ENCODE results near the gene SOAT1.

The SOAT1 gene

DNA sequence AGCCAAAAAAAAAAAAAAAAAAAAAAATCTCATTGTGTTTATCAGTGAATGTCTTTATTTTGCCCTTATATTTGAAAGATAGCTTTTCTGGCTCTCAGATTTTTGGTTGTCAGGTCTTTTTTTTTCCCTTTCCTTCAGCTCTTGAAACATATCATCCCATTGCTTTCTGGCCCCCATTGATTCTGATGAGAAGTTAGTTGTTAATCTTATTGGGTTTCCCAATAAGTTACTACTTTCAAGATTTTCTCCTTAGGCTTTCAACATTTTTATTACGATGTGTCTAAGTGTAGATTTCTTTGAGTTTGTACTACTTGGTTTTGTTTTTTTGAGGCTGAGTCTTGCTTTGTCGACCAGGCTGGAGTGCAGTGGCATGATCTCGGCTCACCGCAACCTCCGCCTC lies 14.7 kb upstream of the SOAT1 start:
- H3K4me3 ChIP-seq (ENCODE audit: low read depth in 1 of 2, low read length in 2 of 2) = no peak overlapping the region
- peaks cover 4 to 6% of the 10 kb centered on the region in 2 donors for H3K9me3 ChIP-seq (ENCODE audit: control insufficient read depth in 1 of 2, low read length in 2 of 2)
- no peaks in the 10 kb centered on the region for H3K27me3 ChIP-seq (ENCODE audit: low read depth, low read length)
- no peaks in the 10 kb centered on the region for H3K36me3 ChIP-seq (ENCODE audit: control insufficient read depth in 1 of 2, insufficient read depth in 2 of 2, low read length in 2 of 2)
- no peak overlapping the region for H3K27ac ChIP-seq (ENCODE audit: low read length)
- no peaks in the 10 kb centered on the region for H3K4me1 ChIP-seq (ENCODE audit: control insufficient read depth in 1 of 2, insufficient read depth in 2 of 2, low read length in 2 of 2)

DNA sequence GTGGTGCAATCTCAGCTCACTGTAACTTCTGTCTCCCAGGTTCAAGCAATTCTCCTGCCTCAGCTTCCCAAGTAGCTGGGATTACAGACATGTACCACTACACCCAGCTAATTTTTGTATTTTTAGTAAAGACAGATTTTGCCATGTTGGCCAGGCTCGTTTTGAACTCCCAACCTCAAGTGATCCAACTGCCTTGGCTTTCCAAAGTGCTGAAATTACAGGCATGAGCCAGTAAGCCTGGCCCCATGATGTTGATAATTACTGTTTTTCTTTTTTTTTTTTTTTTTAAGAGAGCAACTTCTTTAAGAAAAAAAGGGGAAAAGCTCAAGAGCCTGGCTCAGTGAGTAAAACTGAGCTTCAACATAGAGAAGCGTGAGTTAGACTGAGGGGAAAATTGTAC lies 9.6 kb upstream of the SOAT1 start:
- H3K27ac ChIP-seq (ENCODE audit: low read length) = no peak overlapping the region
- no peaks in the 10 kb centered on the region for H3K36me3 ChIP-seq (ENCODE audit: control insufficient read depth in 1 of 2, insufficient read depth in 2 of 2, low read length in 2 of 2)
- H3K4me1 ChIP-seq (ENCODE audit: control insufficient read depth in 1 of 2, insufficient read depth in 2 of 2, low read length in 2 of 2) = no peaks in the 10 kb centered on the region
- no peak overlapping the region for H3K4me3 ChIP-seq (ENCODE audit: low read depth in 1 of 2, low read length in 2 of 2)
- H3K9me3 ChIP-seq (ENCODE audit: control insufficient read depth in 1 of 2, low read length in 2 of 2) = peaks cover under 1 to 4% of the 10 kb centered on the region in 2 donors
- no peaks in the 10 kb centered on the region for H3K27me3 ChIP-seq (ENCODE audit: low read depth, low read length)

DNA sequence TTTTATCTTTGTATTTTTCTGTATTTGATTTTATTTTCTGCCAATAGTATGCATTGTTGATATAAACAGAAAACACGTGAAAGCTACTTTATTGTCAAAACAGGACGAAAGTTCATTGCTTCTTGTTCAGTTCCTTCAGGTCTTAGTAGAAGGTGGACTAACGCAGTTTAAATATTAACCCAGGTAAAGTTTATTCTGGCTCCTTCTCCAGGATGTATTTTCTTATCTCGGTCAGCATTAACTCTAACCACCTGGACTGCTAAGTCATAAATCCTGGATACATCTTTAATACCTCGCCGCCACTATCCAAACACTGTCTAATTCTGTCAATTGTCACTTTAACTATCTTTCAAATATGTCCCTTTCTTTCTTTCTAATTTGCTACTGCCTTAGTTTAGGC lies 5.7 kb upstream of the SOAT1 start:
- no peaks in the 10 kb centered on the region for H3K9me3 ChIP-seq (ENCODE audit: control insufficient read depth in 1 of 2, low read length in 2 of 2)
- H3K4me3 ChIP-seq (ENCODE audit: low read depth in 1 of 2, low read length in 2 of 2) = no peak overlapping the region
- no peak overlapping the region for H3K27ac ChIP-seq (ENCODE audit: low read length)
- H3K27me3 ChIP-seq (ENCODE audit: low read depth, low read length) = no peaks in the 10 kb centered on the region
- no peaks in the 10 kb centered on the region for H3K4me1 ChIP-seq (ENCODE audit: control insufficient read depth in 1 of 2, insufficient read depth in 2 of 2, low read length in 2 of 2)
- no peaks in the 10 kb centered on the region for H3K36me3 ChIP-seq (ENCODE audit: control insufficient read depth in 1 of 2, insufficient read depth in 2 of 2, low read length in 2 of 2)

DNA sequence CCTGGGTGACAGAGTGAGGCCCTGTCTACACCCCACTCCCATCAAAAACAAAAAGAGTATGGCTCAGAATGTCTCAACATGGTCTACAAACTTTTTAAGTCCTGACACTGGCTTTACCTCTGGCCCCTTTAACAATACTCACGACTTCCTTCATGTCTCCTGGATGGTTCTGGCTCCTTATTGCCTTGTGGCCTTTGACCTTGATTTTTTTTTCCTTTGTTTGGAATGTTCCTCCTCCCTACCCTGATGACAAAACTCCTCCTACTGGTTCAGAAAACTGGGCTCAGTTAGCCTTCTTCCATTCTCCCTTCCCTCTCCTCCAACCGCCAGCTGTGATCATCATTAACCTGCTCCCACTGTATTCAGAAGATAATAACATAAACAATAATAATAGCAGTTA lies 4.6 kb upstream of the SOAT1 start:
- H3K9me3 ChIP-seq (ENCODE audit: control insufficient read depth in 1 of 2, low read length in 2 of 2) = no peaks in the 10 kb centered on the region
- H3K36me3 ChIP-seq (ENCODE audit: control insufficient read depth in 1 of 2, insufficient read depth in 2 of 2, low read length in 2 of 2) = no peaks in the 10 kb centered on the region
- no peaks in the 10 kb centered on the region for H3K27me3 ChIP-seq (ENCODE audit: low read depth, low read length)
- no peak overlapping the region for H3K4me3 ChIP-seq (ENCODE audit: low read depth in 1 of 2, low read length in 2 of 2)
- H3K4me1 ChIP-seq (ENCODE audit: control insufficient read depth in 1 of 2, insufficient read depth in 2 of 2, low read length in 2 of 2) = no peaks in the 10 kb centered on the region
- H3K27ac ChIP-seq (ENCODE audit: low read length) = no peak overlapping the region

DNA sequence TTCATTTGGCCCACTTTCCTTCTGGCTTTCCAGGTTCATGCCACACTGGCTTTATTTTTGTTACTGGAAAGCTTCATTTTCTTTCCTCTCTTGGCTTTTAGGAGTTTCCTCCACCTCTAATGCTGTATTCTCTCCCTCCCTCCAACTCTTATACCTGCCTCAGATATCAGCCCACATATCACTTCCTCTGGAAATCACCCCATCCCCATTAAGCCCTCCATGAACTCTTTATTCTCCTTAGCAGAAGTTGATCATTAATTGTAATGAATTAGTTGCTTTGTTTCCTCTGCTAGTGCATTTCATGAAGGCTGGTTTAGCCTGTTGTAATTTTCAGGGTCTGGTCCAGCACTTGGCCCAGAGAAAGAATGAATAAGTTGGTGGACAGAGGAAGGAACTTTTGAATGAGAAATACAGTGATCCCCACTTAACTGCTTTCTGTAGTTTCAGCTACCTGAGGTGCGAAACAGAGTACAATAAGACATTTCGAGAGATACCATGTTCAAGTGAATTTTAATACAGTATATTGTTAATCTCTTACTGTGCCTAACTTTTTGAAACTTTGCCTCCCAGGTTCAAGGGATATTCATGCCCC lies 1.7 kb downstream of the SOAT1 start:
- Histone ChIP-seq H3K4me3 (ENCODE audit: low read depth in 1 of 2, low read length in 2 of 2) (peak overlapping the region; percentile 67 to 81), H3K27ac (ENCODE audit: low read length) (peak overlapping the region; percentile 50), H3K4me1 (ENCODE audit: control insufficient read depth in 1 of 2, insufficient read depth in 2 of 2, low read length in 2 of 2) (peaks cover 7 to 17% of the 10 kb centered on the region in 2 donors), H3K27me3 (ENCODE audit: low read depth, low read length) (no peaks in the 10 kb centered on the region), H3K9me3 (ENCODE audit: control insufficient read depth in 1 of 2, low read length in 2 of 2) (no peaks in the 10 kb centered on the region), H3K36me3 (ENCODE audit: control insufficient read depth in 1 of 2, insufficient read depth in 2 of 2, low read length in 2 of 2) (no peaks in the 10 kb centered on the region)

DNA sequence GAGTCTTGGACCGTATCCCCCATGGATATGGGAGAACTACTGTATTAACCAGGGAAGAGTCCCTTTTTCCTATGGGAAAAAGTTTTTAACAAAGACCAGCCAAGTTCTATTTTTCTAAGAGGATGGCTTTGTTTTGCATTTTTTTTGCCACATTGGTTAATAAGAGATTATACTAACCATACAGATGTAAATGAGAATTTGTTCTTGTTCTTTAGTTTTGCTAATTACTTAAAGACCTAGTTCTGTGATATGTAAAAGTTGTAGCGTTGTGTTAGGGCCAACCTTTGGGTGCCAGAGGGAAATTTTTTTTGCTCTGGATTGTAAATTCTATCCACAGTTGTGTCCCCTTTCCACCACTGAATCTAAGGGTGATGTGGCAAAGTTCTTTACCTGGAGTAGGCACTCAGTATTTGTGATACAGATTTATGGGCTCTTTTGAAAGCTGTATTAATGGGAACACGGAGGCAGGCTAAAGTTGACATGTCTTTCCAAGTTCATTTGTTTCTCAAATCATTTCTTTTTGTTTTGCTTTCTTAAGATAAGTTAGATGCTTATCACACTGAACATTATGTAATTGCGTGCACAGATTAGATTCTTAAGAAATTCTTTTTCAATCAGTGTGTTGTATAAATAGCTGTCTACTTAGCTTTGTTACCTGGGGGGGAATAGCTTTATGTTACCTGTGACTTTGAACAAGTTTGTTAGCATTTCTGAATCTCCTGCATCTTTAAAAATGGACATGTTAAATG lies 2.9 kb downstream of the SOAT1 start:
- Histone ChIP-seq H3K36me3 (ENCODE audit: control insufficient read depth in 1 of 2, insufficient read depth in 2 of 2, low read length in 2 of 2) (no peaks in the 10 kb centered on the region), H3K4me1 (ENCODE audit: control insufficient read depth in 1 of 2, insufficient read depth in 2 of 2, low read length in 2 of 2) (peaks cover 7 to 17% of the 10 kb centered on the region in 2 donors), H3K27me3 (ENCODE audit: low read depth, low read length) (no peaks in the 10 kb centered on the region), H3K27ac (ENCODE audit: low read length) (no peak overlapping the region), H3K4me3 (ENCODE audit: low read depth in 1 of 2, low read length in 2 of 2) (no peak overlapping the region), H3K9me3 (ENCODE audit: control insufficient read depth in 1 of 2, low read length in 2 of 2) (no peaks in the 10 kb centered on the region)

DNA sequence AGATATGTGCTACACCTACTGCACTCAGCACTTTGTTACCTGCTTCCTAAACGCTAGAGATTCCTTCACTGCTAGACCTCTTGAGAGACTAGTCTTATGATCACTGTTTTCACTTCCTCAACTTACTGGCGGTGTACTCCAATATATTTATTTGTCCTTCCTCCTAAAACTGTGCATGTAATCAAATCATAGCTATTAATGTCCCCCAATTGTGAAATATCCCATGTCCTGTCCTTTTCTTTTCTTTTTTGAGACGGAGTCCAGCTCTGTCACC lies 3.4 kb downstream of the SOAT1 start:
- no peak overlapping the region for H3K4me3 ChIP-seq (ENCODE audit: low read depth in 1 of 2, low read length in 2 of 2)
- H3K4me1 ChIP-seq (ENCODE audit: control insufficient read depth in 1 of 2, insufficient read depth in 2 of 2, low read length in 2 of 2) = peaks cover 7 to 17% of the 10 kb centered on the region in 2 donors
- no peak overlapping the region for H3K27ac ChIP-seq (ENCODE audit: low read length)
- no peaks in the 10 kb centered on the region for H3K27me3 ChIP-seq (ENCODE audit: low read depth, low read length)
- H3K36me3 ChIP-seq (ENCODE audit: control insufficient read depth in 1 of 2, insufficient read depth in 2 of 2, low read length in 2 of 2) = no peaks in the 10 kb centered on the region
- no peaks in the 10 kb centered on the region for H3K9me3 ChIP-seq (ENCODE audit: control insufficient read depth in 1 of 2, low read length in 2 of 2)

DNA sequence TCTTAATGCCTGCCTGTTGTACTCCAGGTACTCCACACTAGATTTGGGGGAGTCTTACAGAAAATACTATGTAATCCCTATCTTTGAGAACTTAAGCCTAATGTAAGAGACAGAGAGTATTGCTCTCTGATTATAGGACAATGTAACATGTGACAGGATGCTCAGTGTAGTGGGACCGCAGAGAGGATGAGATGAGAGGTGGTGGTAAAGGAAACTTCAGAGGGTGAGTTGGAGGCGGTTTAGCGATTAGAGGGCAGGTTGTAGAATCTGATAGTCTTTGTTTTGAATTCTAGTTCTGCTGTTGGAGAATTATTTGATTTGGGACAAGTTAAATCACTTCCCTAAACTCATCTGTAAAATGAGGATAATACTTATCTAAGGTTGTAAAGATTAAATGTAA lies 5.4 kb downstream of the SOAT1 start:
- Histone ChIP-seq H3K27ac (ENCODE audit: low read length) (no peak overlapping the region), H3K4me1 (ENCODE audit: control insufficient read depth in 1 of 2, insufficient read depth in 2 of 2, low read length in 2 of 2) (peaks cover 7 to 17% of the 10 kb centered on the region in 2 donors), H3K4me3 (ENCODE audit: low read depth in 1 of 2, low read length in 2 of 2) (no peak overlapping the region), H3K9me3 (ENCODE audit: control insufficient read depth in 1 of 2, low read length in 2 of 2) (no peaks in the 10 kb centered on the region), H3K27me3 (ENCODE audit: low read depth, low read length) (no peaks in the 10 kb centered on the region), H3K36me3 (ENCODE audit: control insufficient read depth in 1 of 2, insufficient read depth in 2 of 2, low read length in 2 of 2) (peaks cover 5 to 13% of the 10 kb centered on the region in 2 donors)

DNA sequence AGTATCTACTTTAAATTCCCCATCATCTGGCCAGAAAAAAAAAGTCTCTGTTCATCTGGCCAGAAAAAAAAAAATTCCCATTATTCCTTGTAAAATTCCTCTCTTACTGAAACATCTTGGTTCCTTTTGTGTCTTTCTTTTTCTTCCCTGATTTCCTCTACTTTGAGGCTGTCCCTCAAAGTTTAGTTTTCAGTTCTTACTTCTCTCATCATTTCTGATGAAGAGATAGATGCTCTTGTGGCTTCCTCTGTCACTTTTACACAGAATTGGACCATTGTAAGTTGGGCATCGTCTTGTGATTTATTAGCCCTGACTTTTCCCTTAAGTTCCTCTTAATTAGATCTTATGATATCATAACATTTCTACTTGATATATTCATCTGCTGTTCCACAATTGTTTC lies 6.5 kb downstream of the SOAT1 start:
- peaks cover 5 to 18% of the 10 kb centered on the region in 2 donors for H3K36me3 ChIP-seq (ENCODE audit: control insufficient read depth in 1 of 2, insufficient read depth in 2 of 2, low read length in 2 of 2)
- H3K9me3 ChIP-seq (ENCODE audit: control insufficient read depth in 1 of 2, low read length in 2 of 2) = no peaks in the 10 kb centered on the region
- no peaks in the 10 kb centered on the region for H3K27me3 ChIP-seq (ENCODE audit: low read depth, low read length)
- H3K27ac ChIP-seq (ENCODE audit: low read length) = no peak overlapping the region
- no peak overlapping the region for H3K4me3 ChIP-seq (ENCODE audit: low read depth in 1 of 2, low read length in 2 of 2)
- H3K4me1 ChIP-seq (ENCODE audit: control insufficient read depth in 1 of 2, insufficient read depth in 2 of 2, low read length in 2 of 2) = peaks cover 4 to 10% of the 10 kb centered on the region in 2 donors

DNA sequence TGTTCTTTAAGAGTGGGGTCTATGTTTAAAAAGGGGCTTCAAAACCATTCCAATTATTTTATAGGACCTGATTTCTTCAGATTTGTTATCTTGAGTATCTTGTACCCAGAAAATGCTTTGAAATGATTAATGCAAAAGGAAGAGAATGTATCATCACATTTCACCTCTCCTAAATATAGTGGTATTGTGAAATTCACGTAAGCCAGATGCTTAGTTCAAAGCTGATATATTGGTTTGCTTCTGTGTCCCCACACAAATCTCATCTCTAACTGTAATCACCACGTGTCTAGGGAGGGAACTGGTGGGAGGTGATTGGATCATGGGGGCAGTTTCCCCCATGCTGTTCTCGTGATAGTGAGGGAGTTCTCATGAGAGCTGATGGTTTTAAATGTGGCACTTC lies 8.5 kb downstream of the SOAT1 start:
- Histone ChIP-seq H3K9me3 (ENCODE audit: control insufficient read depth in 1 of 2, low read length in 2 of 2) (no peaks in the 10 kb centered on the region), H3K27me3 (ENCODE audit: low read depth, low read length) (no peaks in the 10 kb centered on the region)

DNA sequence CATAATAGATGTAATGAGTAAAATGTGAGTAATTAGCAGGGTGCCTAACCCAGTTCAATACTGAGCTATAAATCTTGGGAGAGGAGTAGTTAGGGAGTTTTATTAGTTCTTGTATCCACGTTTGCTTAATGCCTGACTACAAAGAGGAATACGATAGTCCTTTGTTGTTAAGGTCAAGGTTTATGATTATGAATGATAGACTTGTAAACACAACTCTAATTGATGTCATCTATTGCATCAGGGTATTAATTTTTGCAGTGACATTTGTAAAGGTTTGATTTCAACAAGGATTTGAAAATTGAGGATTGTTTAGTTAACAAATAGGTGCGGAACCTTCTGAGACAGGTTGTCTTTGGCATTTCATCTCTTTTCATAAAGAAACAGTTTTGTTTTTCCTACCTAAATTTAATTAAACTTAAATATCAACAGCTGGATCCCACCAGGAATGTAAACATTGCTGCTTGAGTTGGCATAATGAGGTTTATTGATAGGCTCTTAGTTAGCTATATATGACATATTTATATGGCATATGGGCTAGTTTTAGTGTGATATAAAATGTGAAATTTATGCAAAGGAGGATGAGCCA lies 9.7 kb downstream of the SOAT1 start:
- no peak overlapping the region for H3K4me3 ChIP-seq (ENCODE audit: low read depth in 1 of 2, low read length in 2 of 2)
- peaks cover 0 to 4% of the 10 kb centered on the region in 2 donors for H3K4me1 ChIP-seq (ENCODE audit: control insufficient read depth in 1 of 2, insufficient read depth in 2 of 2, low read length in 2 of 2)
- no peak overlapping the region for H3K27ac ChIP-seq (ENCODE audit: low read length)
- H3K9me3 ChIP-seq (ENCODE audit: control insufficient read depth in 1 of 2, low read length in 2 of 2) = no peaks in the 10 kb centered on the region
- peaks cover 5 to 32% of the 10 kb centered on the region in 2 donors for H3K36me3 ChIP-seq (ENCODE audit: control insufficient read depth in 1 of 2, insufficient read depth in 2 of 2, low read length in 2 of 2)
- H3K27me3 ChIP-seq (ENCODE audit: low read depth, low read length) = no peaks in the 10 kb centered on the region

More for the DNA sequence above, 8.5 kb downstream of the SOAT1 start:
- Histone ChIP-seq H3K27ac (ENCODE audit: low read length) (no peak overlapping the region), H3K4me3 (ENCODE audit: low read depth in 1 of 2, low read length in 2 of 2) (no peak overlapping the region), H3K36me3 (ENCODE audit: control insufficient read depth in 1 of 2, insufficient read depth in 2 of 2, low read length in 2 of 2) (peaks cover 5 to 27% of the 10 kb centered on the region in 2 donors), H3K4me1 (ENCODE audit: control insufficient read depth in 1 of 2, insufficient read depth in 2 of 2, low read length in 2 of 2) (peaks cover 0 to 4% of the 10 kb centered on the region in 2 donors)

Data from muscle layer of duodenum (tissue), 2 donors.